ENCODE measurements around the gene KCNQ1.

Gene KCNQ1

DNA sequence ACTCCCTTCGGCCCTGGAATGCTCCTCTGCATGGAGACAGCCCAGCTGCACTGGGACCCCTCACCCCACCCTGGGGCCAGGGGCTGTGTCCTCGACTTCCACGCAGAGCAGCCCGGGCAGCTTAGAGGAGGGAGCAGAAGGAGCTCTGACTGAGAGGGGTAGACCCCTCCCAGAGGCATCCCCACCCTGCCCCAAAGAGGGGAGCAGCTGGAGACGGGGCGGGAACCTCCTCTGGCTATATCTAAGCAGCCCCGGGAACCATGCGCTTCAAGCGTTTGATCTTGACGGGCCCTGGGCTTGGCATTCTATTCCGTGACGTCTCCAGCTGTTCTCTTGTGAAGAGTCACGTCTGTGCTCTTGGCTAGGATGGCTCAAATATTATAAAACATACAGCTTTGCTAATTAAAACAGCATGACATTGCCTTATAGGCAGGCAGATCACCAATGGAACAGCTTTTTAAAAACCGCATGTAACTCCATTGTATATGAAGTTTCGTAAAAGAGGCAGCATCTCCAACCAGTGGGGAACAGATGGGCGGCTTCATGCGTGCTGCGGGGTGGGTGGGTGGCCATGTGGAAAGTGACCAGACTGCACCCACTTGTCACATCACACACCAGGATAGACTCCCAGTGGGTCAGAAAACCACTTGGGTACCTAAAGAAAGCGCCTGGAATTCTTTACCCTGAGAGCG, 7.7 kb downstream of the KCNQ1 start:
- ATAC-seq: no peak
- TF ChIP-seq ZNF70 (CRISPR knock-in tag; IDR thresholded peaks at IDR 0.05): no peak
- TF ChIP-seq ESRRG (CRISPR knock-in tag; IDR thresholded peaks at IDR 0.05): no peak
- no peak for TF ChIP-seq CSDC2 (CRISPR knock-in tag; IDR thresholded peaks at IDR 0.05)
- no peak for TF ChIP-seq ARNTL (CRISPR knock-in tag; IDR thresholded peaks at IDR 0.05; ENCODE audit: borderline replicate concordance, low read depth)
- no peak for TF ChIP-seq ZNF565 (CRISPR knock-in tag; conservative IDR thresholded peaks at IDR 0.05; ENCODE audit: low read depth)
- TF ChIP-seq ZC3H10 (CRISPR knock-in tag; IDR thresholded peaks at IDR 0.05): no peak
- TF ChIP-seq TOX (CRISPR knock-in tag; IDR thresholded peaks at IDR 0.05; ENCODE audit: borderline replicate concordance): no peak
- no peak for TF ChIP-seq ISL1 (CRISPR knock-in tag; IDR thresholded peaks at IDR 0.05)
- TF ChIP-seq, protein P1, sequence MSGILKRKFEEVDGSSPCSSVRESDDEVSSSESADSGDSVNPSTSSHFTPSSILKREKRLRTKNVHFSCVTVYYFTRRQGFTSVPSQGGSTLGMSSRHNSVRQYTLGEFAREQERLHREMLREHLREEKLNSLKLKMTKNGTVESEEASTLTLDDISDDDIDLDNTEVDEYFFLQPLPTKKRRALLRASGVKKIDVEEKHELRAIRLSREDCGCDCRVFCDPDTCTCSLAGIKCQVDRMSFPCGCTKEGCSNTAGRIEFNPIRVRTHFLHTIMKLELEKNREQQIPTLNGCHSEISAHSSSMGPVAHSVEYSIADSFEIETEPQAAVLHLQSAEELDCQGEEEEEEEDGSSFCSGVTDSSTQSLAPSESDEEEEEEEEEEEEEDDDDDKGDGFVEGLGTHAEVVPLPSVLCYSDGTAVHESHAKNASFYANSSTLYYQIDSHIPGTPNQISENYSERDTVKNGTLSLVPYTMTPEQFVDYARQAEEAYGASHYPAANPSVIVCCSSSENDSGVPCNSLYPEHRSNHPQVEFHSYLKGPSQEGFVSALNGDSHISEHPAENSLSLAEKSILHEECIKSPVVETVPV (CRISPR knock-in tag; IDR thresholded peaks at IDR 0.05): no peak

DNA sequence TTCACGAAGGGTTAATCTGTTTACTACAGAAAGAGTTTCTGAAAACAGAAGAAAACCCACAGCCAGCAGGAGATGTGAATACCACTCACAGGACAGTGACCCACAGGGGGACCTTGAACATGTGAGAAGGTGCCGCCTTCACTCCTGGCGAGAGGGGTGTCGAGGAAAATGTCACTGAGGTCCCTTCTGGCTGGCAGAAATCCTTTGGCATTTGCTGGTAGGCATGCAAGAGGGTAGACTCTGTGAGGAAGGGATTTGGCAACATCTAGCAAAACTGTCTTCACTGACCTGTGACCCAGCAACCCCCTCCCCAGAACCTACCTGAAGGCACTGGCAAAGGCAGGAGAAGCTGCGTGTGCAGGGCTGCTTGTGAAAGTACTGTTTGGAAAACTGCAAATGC, 8.6 kb downstream of the KCNQ1 start:
- no peak for ATAC-seq
- no peak for TF ChIP-seq CSDC2 (CRISPR knock-in tag; IDR thresholded peaks at IDR 0.05)
- TF ChIP-seq ZNF8 (CRISPR knock-in tag; IDR thresholded peaks at IDR 0.05): no peak
- TF ChIP-seq, protein P2, sequence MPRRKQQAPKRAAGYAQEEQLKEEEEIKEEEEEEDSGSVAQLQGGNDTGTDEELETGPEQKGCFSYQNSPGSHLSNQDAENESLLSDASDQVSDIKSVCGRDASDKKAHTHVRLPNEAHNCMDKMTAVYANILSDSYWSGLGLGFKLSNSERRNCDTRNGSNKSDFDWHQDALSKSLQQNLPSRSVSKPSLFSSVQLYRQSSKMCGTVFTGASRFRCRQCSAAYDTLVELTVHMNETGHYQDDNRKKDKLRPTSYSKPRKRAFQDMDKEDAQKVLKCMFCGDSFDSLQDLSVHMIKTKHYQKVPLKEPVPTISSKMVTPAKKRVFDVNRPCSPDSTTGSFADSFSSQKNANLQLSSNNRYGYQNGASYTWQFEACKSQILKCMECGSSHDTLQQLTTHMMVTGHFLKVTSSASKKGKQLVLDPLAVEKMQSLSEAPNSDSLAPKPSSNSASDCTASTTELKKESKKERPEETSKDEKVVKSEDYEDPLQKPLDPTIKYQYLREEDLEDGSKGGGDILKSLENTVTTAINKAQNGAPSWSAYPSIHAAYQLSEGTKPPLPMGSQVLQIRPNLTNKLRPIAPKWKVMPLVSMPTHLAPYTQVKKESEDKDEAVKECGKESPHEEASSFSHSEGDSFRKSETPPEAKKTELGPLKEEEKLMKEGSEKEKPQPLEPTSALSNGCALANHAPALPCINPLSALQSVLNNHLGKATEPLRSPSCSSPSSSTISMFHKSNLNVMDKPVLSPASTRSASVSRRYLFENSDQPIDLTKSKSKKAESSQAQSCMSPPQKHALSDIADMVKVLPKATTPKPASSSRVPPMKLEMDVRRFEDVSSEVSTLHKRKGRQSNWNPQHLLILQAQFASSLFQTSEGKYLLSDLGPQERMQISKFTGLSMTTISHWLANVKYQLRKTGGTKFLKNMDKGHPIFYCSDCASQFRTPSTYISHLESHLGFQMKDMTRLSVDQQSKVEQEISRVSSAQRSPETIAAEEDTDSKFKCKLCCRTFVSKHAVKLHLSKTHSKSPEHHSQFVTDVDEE (CRISPR knock-in tag; IDR thresholded peaks at IDR 0.05): no peak
- TF ChIP-seq ZFP30 (CRISPR knock-in tag; IDR thresholded peaks at IDR 0.05): no peak
- TF ChIP-seq, protein P3, sequence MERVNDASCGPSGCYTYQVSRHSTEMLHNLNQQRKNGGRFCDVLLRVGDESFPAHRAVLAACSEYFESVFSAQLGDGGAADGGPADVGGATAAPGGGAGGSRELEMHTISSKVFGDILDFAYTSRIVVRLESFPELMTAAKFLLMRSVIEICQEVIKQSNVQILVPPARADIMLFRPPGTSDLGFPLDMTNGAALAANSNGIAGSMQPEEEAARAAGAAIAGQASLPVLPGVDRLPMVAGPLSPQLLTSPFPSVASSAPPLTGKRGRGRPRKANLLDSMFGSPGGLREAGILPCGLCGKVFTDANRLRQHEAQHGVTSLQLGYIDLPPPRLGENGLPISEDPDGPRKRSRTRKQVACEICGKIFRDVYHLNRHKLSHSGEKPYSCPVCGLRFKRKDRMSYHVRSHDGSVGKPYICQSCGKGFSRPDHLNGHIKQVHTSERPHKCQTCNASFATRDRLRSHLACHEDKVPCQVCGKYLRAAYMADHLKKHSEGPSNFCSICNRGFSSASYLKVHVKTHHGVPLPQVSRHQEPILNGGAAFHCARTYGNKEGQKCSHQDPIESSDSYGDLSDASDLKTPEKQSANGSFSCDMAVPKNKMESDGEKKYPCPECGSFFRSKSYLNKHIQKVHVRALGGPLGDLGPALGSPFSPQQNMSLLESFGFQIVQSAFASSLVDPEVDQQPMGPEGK (CRISPR knock-in tag; IDR thresholded peaks at IDR 0.05; ENCODE audit: borderline replicate concordance): no peak
- no peak for TF ChIP-seq BACH2 (CRISPR knock-in tag; IDR thresholded peaks at IDR 0.05; ENCODE audit: borderline replicate concordance)
- TF ChIP-seq SNAI2 (CRISPR knock-in tag; IDR thresholded peaks at IDR 0.05): no peak
- TF ChIP-seq RARB (CRISPR knock-in tag; IDR thresholded peaks at IDR 0.05): no peak
- TF ChIP-seq ESRRG (CRISPR knock-in tag; IDR thresholded peaks at IDR 0.05): no peak
- no peak for TF ChIP-seq ZNF565 (CRISPR knock-in tag; conservative IDR thresholded peaks at IDR 0.05; ENCODE audit: low read depth)
- TF ChIP-seq, protein P1 (CRISPR knock-in tag; IDR thresholded peaks at IDR 0.05): no peak
- TF ChIP-seq TCF4 (CRISPR knock-in tag; IDR thresholded peaks at IDR 0.05; ENCODE audit: borderline replicate concordance): no peak
- no peak for TF ChIP-seq TOX (CRISPR knock-in tag; IDR thresholded peaks at IDR 0.05; ENCODE audit: borderline replicate concordance)

DNA sequence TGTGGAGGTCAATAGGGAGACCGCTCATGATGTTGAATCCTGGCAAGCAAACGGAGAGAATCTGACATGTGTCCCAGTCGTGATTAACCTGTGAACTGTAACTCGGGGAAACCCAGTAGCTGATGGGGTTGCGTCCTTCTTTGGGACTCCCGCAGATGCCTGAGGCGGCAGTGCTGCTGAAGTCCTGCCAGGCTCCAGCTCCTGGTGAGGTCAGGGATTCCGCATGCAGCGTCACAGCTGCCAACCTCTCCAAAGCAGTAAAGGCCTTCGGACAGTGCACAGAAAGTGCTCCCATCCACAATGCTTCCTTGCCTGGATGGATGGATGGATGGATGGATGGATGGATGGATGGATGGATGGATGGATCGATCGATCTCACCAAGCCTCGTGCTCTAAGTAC, 13.5 kb downstream of the KCNQ1 start:
- TF ChIP-seq, protein P4, sequence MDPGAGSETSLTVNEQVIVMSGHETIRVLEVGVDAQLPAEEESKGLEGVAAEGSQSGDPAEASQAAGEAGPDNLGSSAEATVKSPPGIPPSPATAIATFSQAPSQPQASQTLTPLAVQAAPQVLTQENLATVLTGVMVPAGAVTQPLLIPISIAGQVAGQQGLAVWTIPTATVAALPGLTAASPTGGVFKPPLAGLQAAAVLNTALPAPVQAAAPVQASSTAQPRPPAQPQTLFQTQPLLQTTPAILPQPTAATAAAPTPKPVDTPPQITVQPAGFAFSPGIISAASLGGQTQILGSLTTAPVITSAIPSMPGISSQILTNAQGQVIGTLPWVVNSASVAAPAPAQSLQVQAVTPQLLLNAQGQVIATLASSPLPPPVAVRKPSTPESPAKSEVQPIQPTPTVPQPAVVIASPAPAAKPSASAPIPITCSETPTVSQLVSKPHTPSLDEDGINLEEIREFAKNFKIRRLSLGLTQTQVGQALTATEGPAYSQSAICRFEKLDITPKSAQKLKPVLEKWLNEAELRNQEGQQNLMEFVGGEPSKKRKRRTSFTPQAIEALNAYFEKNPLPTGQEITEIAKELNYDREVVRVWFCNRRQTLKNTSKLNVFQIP (CRISPR knock-in tag; IDR thresholded peaks at IDR 0.05; ENCODE audit: borderline replicate concordance, low read depth): no peak
- TF ChIP-seq ZC3H10 (CRISPR knock-in tag; IDR thresholded peaks at IDR 0.05) (no peak), ZNF8 (CRISPR knock-in tag; IDR thresholded peaks at IDR 0.05) (no peak), OSR1 (CRISPR knock-in tag; IDR thresholded peaks at IDR 0.05) (no peak), GLIS3 (CRISPR knock-in tag; IDR thresholded peaks at IDR 0.05) (no peak), TCF4 (CRISPR knock-in tag; IDR thresholded peaks at IDR 0.05; ENCODE audit: borderline replicate concordance) (no peak), TOX (CRISPR knock-in tag; IDR thresholded peaks at IDR 0.05; ENCODE audit: borderline replicate concordance) (no peak), BACH2 (CRISPR knock-in tag; IDR thresholded peaks at IDR 0.05; ENCODE audit: borderline replicate concordance) (no peak), RARB (CRISPR knock-in tag; IDR thresholded peaks at IDR 0.05) (no peak), ZFP3 (CRISPR knock-in tag; IDR thresholded peaks at IDR 0.05) (no peak)
- TF ChIP-seq, protein P2 (CRISPR knock-in tag; IDR thresholded peaks at IDR 0.05): no peak
- no peak for ATAC-seq

Measured in SK-N-SH treated with all-trans-retinoic acid at 6 μM for 48 hours (cell line).